ENCODE measurements around the gene PCBP3. TPM values are rescaled to one million over a fixed set of nuclear protein-coding genes. Genes with fewer than 3 reads are reported as not detected.

PCBP3 gene
- total and polyA plus RNA-seq, 4 donors = 0.36 to 1.6 (median 0.42) TPM

DNA sequence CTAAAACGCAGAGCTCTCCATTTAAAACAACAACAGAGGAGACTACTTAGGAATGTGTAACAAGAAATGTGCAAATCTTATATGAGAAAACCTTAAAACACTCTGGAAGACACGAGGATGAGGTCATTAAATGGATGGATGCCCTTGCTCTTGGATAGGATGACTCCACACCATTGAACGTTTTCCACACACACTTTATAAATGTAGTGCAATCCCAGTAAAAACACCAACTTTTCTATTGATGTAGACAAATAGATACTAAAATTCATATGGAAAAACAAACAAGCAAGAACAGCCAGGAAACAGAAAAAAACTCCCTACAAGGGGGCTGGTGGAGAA, 319.7 kb downstream of the PCBP3 start (continued):
- TF ChIP-seq, protein P1, sequence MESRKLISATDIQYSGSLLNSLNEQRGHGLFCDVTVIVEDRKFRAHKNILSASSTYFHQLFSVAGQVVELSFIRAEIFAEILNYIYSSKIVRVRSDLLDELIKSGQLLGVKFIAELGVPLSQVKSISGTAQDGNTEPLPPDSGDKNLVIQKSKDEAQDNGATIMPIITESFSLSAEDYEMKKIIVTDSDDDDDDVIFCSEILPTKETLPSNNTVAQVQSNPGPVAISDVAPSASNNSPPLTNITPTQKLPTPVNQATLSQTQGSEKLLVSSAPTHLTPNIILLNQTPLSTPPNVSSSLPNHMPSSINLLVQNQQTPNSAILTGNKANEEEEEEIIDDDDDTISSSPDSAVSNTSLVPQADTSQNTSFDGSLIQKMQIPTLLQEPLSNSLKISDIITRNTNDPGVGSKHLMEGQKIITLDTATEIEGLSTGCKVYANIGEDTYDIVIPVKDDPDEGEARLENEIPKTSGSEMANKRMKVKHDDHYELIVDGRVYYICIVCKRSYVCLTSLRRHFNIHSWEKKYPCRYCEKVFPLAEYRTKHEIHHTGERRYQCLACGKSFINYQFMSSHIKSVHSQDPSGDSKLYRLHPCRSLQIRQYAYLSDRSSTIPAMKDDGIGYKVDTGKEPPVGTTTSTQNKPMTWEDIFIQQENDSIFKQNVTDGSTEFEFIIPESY (IDR thresholded peaks at IDR 0.05) = no peak

DNA sequence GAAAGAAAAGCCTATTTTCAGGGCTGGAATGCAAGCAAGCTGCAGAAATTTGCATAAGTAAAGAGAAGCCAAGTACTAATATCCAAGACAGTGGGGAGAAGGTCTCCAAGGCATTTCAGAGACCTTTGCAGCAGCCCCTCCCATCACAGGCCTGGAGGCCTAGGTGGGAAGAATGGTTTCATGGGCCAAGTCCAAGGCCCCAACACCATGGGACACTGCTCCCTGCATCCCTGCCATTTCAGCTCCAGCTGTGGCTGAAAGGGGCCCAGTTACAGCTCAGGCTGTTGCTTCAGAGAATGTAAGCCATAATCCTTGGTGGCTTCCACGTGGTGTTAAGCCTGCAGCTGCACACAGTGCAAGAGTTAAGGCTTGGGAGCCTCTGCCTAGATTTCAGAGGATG, 321.1 kb downstream of the PCBP3 start:
- WGBS = 58% methylated on average over 1 of the region's 1 CpG
- DNase-seq (ENCODE audit: low spot score) = no peak
- no peaks in the 10 kb centered on the region for H3K36me3 ChIP-seq (ENCODE audit: control insufficient read depth in 4 of 4, insufficient read depth in 3 of 4, low read depth in 1 of 4, low read length in 3 of 4)
- peaks cover 0 to 5% (median 2%) of the 10 kb centered on the region in 4 donors for H3K4me1 ChIP-seq (ENCODE audit: control insufficient read depth in 4 of 4, insufficient read depth in 4 of 4, low read length in 3 of 4)
- H3K4me3 ChIP-seq (ENCODE audit: low read depth in 1 of 3, low read length in 3 of 3) = no peak overlapping the region
- TF ChIP-seq, protein P2, sequence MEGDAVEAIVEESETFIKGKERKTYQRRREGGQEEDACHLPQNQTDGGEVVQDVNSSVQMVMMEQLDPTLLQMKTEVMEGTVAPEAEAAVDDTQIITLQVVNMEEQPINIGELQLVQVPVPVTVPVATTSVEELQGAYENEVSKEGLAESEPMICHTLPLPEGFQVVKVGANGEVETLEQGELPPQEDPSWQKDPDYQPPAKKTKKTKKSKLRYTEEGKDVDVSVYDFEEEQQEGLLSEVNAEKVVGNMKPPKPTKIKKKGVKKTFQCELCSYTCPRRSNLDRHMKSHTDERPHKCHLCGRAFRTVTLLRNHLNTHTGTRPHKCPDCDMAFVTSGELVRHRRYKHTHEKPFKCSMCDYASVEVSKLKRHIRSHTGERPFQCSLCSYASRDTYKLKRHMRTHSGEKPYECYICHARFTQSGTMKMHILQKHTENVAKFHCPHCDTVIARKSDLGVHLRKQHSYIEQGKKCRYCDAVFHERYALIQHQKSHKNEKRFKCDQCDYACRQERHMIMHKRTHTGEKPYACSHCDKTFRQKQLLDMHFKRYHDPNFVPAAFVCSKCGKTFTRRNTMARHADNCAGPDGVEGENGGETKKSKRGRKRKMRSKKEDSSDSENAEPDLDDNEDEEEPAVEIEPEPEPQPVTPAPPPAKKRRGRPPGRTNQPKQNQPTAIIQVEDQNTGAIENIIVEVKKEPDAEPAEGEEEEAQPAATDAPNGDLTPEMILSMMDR (IDR thresholded peaks at IDR 0.05; ENCODE audit: low read depth, low read length, missing input control) = no peak
- TF ChIP-seq JUND (IDR thresholded peaks at IDR 0.05) = no peak
- TF ChIP-seq TAF1 (conservative IDR thresholded peaks at IDR 0.05) = no peak
- TF ChIP-seq GABPA (IDR thresholded peaks at IDR 0.05 in 1 of 2, conservative IDR thresholded peaks at IDR 0.05 in 1 of 2) = no peak
- no peak for TF ChIP-seq RXRA (IDR thresholded peaks at IDR 0.05)
- no peak for TF ChIP-seq NR2F2 (IDR thresholded peaks at IDR 0.05)
- no peak for TF ChIP-seq RAD21 (IDR thresholded peaks at IDR 0.05)
- TF ChIP-seq HNF4A (conservative IDR thresholded peaks at IDR 0.05) = no peak
- TF ChIP-seq, protein P1 (IDR thresholded peaks at IDR 0.05) = no peak
- no peak for TF ChIP-seq HNF4G (IDR thresholded peaks at IDR 0.05)
- TF ChIP-seq FOXA1 (IDR thresholded peaks at IDR 0.05) = no peak
- no peak for TF ChIP-seq YY1 (IDR thresholded peaks at IDR 0.05)
- TF ChIP-seq FOXA2 (IDR thresholded peaks at IDR 0.05) = no peak
- TF ChIP-seq, protein P3, sequence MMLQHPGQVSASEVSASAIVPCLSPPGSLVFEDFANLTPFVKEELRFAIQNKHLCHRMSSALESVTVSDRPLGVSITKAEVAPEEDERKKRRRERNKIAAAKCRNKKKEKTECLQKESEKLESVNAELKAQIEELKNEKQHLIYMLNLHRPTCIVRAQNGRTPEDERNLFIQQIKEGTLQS (IDR thresholded peaks at IDR 0.05) = no peak
- TF ChIP-seq, protein P4, sequence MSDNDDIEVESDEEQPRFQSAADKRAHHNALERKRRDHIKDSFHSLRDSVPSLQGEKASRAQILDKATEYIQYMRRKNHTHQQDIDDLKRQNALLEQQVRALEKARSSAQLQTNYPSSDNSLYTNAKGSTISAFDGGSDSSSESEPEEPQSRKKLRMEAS (IDR thresholded peaks at IDR 0.05) = no peak
- no peak for TF ChIP-seq EGR1 (IDR thresholded peaks at IDR 0.05; ENCODE audit: low read depth in 2 of 2)
- TF ChIP-seq, protein P5, sequence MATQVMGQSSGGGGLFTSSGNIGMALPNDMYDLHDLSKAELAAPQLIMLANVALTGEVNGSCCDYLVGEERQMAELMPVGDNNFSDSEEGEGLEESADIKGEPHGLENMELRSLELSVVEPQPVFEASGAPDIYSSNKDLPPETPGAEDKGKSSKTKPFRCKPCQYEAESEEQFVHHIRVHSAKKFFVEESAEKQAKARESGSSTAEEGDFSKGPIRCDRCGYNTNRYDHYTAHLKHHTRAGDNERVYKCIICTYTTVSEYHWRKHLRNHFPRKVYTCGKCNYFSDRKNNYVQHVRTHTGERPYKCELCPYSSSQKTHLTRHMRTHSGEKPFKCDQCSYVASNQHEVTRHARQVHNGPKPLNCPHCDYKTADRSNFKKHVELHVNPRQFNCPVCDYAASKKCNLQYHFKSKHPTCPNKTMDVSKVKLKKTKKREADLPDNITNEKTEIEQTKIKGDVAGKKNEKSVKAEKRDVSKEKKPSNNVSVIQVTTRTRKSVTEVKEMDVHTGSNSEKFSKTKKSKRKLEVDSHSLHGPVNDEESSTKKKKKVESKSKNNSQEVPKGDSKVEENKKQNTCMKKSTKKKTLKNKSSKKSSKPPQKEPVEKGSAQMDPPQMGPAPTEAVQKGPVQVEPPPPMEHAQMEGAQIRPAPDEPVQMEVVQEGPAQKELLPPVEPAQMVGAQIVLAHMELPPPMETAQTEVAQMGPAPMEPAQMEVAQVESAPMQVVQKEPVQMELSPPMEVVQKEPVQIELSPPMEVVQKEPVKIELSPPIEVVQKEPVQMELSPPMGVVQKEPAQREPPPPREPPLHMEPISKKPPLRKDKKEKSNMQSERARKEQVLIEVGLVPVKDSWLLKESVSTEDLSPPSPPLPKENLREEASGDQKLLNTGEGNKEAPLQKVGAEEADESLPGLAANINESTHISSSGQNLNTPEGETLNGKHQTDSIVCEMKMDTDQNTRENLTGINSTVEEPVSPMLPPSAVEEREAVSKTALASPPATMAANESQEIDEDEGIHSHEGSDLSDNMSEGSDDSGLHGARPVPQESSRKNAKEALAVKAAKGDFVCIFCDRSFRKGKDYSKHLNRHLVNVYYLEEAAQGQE (IDR thresholded peaks at IDR 0.05) = no peak
- no peak for TF ChIP-seq SP1 (IDR thresholded peaks at IDR 0.05)
- no peak overlapping the region for H3K9ac ChIP-seq (ENCODE audit: low read depth in 1 of 2, low read length in 2 of 2)
- peaks cover 0 to 2% (median 0%) of the 10 kb centered on the region in 4 donors for H3K9me3 ChIP-seq (ENCODE audit: control insufficient read depth in 4 of 4, low read length in 3 of 4)
- no peaks in the 10 kb centered on the region for H3K27me3 ChIP-seq (ENCODE audit: control insufficient read depth in 4 of 4, insufficient read depth in 4 of 4, low read length in 3 of 4)
- H3K27ac ChIP-seq (ENCODE audit: low read depth in 1 of 2, low read length in 2 of 2) = no peak overlapping the region
